Measurements from ENCODE around the gene ATXN1. TPM values are rescaled to one million over a fixed set of nuclear protein-coding genes. Genes with fewer than 3 reads are reported as not detected.

Gene ATXN1
- total RNA-seq, 1 experiment from 2014 or later, result 5.6 TPM

DNA sequence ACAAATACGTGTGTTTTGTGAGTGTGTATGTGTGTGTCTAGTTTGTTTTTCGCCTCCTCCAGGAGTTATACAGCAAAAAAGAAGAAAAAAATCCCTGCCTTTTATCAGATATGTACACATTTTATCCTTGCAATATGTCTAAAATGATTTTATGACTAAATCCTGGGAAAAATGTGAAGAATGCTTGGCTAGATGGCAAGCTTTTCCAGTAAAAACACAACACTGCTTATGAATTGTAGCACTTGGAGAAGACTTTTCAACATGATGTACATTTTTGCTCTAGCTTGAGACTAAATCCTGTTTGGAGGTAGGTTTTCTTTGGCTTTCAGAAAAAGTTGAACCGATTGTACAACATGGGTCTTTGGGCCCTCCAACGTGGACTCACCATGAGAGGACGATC is 362.7 kb downstream of the ATXN1 start:
- no peak overlapping the region; a peak in 1 of 5 replicates for H3K4me3 Mint-ChIP-seq
- no peak overlapping the region for H2BK20ac ChIP-seq (ENCODE audit: low read depth, low read length, poor library complexity, severe bottlenecking)
- no peaks in the 10 kb centered on the region for H3K36me3 Mint-ChIP-seq (ENCODE audit: insufficient read depth in 1 of 3, low read depth in 3 of 3)
- no peak overlapping the region for H4K91ac ChIP-seq (ENCODE audit: insufficient read length, low read depth, low read length)
- no peak overlapping the region for H2AFZ ChIP-seq (ENCODE audit: low read length)
- no peak overlapping the region for H3K4me2 ChIP-seq (ENCODE audit: insufficient read depth, insufficient read length, low read length)
- H3K56ac ChIP-seq (ENCODE audit: insufficient read length, low read depth, low read length), result no peak overlapping the region
- H3K9me3 Mint-ChIP-seq, result peaks cover 3 to 4% of the 10 kb centered on the region in 2 experiments; a peak in 3 of 5 replicates
- no peak overlapping the region for H3K14ac ChIP-seq (ENCODE audit: insufficient read depth, low read length)
- no peaks in the 10 kb centered on the region for H3K4me1 Mint-ChIP-seq
- TF ChIP-seq, protein P1, sequence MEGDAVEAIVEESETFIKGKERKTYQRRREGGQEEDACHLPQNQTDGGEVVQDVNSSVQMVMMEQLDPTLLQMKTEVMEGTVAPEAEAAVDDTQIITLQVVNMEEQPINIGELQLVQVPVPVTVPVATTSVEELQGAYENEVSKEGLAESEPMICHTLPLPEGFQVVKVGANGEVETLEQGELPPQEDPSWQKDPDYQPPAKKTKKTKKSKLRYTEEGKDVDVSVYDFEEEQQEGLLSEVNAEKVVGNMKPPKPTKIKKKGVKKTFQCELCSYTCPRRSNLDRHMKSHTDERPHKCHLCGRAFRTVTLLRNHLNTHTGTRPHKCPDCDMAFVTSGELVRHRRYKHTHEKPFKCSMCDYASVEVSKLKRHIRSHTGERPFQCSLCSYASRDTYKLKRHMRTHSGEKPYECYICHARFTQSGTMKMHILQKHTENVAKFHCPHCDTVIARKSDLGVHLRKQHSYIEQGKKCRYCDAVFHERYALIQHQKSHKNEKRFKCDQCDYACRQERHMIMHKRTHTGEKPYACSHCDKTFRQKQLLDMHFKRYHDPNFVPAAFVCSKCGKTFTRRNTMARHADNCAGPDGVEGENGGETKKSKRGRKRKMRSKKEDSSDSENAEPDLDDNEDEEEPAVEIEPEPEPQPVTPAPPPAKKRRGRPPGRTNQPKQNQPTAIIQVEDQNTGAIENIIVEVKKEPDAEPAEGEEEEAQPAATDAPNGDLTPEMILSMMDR (conservative IDR thresholded peaks at IDR 0.05), result no peak
- H3K23me2 ChIP-seq (ENCODE audit: insufficient read length, low read depth, low read length, poor library complexity, severe bottlenecking), result no peaks in the 10 kb centered on the region
- no peaks in the 10 kb centered on the region for H3K27me3 ChIP-seq (ENCODE audit: insufficient read depth, low read length)
- no peak overlapping the region for H3T11ph ChIP-seq (ENCODE audit: low read length)
- H3K79me1 ChIP-seq (ENCODE audit: insufficient read depth, low read depth, low read length, poor library complexity, severe bottlenecking), result no peaks in the 10 kb centered on the region
- H2AK5ac ChIP-seq (ENCODE audit: insufficient read length, low read length), result no peak overlapping the region
- no peaks in the 10 kb centered on the region for H4K20me1 ChIP-seq (ENCODE audit: control insufficient read depth, insufficient read depth, insufficient read length)
- WGBS (ENCODE audit: extremely low coverage, insufficient read length, low lambda C conversion rate), result no CpG with 5 or more reads among the region's 5 CpGs
- H3K4ac ChIP-seq (ENCODE audit: low read depth, low read length), result no peak overlapping the region
- H4K5ac ChIP-seq (ENCODE audit: insufficient read length, low read depth, low read length), result no peak overlapping the region
- no peak overlapping the region for H3K27ac Mint-ChIP-seq
- H3K23ac ChIP-seq (ENCODE audit: insufficient read length, low read depth, low read length), result no peak overlapping the region
- H2BK120ac ChIP-seq (ENCODE audit: low read depth, low read length, poor library complexity, severe bottlenecking), result no peak overlapping the region
- no peak overlapping the region for H3K9ac ChIP-seq (ENCODE audit: extremely low read depth, insufficient read length, low read length)
- no peak for DNase-seq
- H3K27ac ChIP-seq (ENCODE audit: insufficient read length, low read depth, low read length), result no peak overlapping the region
- H4K8ac ChIP-seq (replicated peaks; ENCODE audit: insufficient read length, low read depth, low read length), result no peak overlapping the region
- no peak overlapping the region for H2BK12ac ChIP-seq (ENCODE audit: insufficient read length, low read depth, low read length)
- H3K27me3 Mint-ChIP-seq (ENCODE audit: low read depth), result no peaks in the 10 kb centered on the region
- no peak overlapping the region for H2BK15ac ChIP-seq (ENCODE audit: low read depth, low read length)
- no peaks in the 10 kb centered on the region for H3K4me1 ChIP-seq (ENCODE audit: insufficient read depth, low read length)
- H3K79me2 ChIP-seq (ENCODE audit: insufficient read depth, low read length), result no peaks in the 10 kb centered on the region
- H3K18ac ChIP-seq (ENCODE audit: insufficient read length, low read depth, low read length), result no peak overlapping the region
- no peak overlapping the region for H2BK5ac ChIP-seq (ENCODE audit: insufficient read length, low read length)
- H3K9me3 ChIP-seq (ENCODE audit: control insufficient read depth, low read depth, low read length), result no peaks in the 10 kb centered on the region
